IMR-90 (cell line): ENCODE results near the gene IL16. TPM values are rescaled to one million over a fixed set of nuclear protein-coding genes. Genes with fewer than 3 reads are reported as not detected.

ENCODE experiments used
- ATAC-seq: fragments of 200-7000 bp; cut with Tn5 transposase; 2 replicates; pipeline ENCODE4 v1.9.1; 2020; ENCODE audit warnings: low read depth, mild to moderate bottlenecking, moderate library complexity
- BruUV-seq: library from RNA; stranded (reverse); fragments of 400-500 nt; replicated peaks from 2 replicates; lab custom pipeline; 2021; lab: Mats Ljungman, UMichigan
- CTCF ChIA-PET: fragments of 300-600 bp; formaldehyde crosslinking; extraction: SDS; loops from one replicate; lab custom pipeline; 2021; ENCODE audit warnings: antibody characterized with exemption; lab: Yijun Ruan, JAX
- POLR2A ChIA-PET: fragments of 300-600 bp; sonication (Branson Sonifier 250); formaldehyde crosslinking; loops from one replicate; lab custom pipeline; 2022; ENCODE audit warnings: antibody characterized with exemption; ENCODE audit not compliant: unreplicated experiment; lab: Charles Lee
- DNase-seq: peaks from one replicate; pipeline ENCODE4 v3.0.0; 2013
- H2AFZ ChIP-seq: replicated peaks from 2 replicates; pipeline ENCODE3; 2013; ENCODE audit warnings: low read length, mild to moderate bottlenecking; ENCODE audit not compliant: poor library complexity
- H2AK5ac ChIP-seq: 2 replicates; pipeline ENCODE4 v1.6.1; 2013; ENCODE audit warnings: low read depth, low read length, inconsistent platforms
- H2AK9ac ChIP-seq: replicated peaks from 2 replicates; pipeline ENCODE3; 2013; ENCODE audit warnings: mild to moderate bottlenecking, low read depth, low read length, moderate library complexity; ENCODE audit not compliant: poor library complexity
- H2BK120ac ChIP-seq: 2 replicates; pipeline ENCODE4 v1.6.1; 2013; ENCODE audit warnings: low read depth, low read length, inconsistent platforms
- H2BK15ac ChIP-seq: 3 replicates; pipeline ENCODE4 v1.6.1; 2013; ENCODE audit warnings: low read depth, low read length, inconsistent platforms
- H2BK20ac ChIP-seq: 2 replicates; pipeline ENCODE4 v1.6.1; 2013; ENCODE audit warnings: low read depth, mild to moderate bottlenecking, inconsistent platforms, low read length, moderate library complexity
- H2BK5ac ChIP-seq: 2 replicates; pipeline ENCODE4 v1.6.1; 2013; ENCODE audit warnings: mild to moderate bottlenecking, low read depth, low read length, inconsistent platforms; ENCODE audit not compliant: poor library complexity, severe bottlenecking
- H3K14ac ChIP-seq: replicated peaks from 2 replicates; pipeline ENCODE4 v1.6.1; 2013; ENCODE audit warnings: low read depth, low read length, inconsistent platforms
- H3K18ac ChIP-seq: 2 replicates; pipeline ENCODE4 v1.6.1; 2013; ENCODE audit warnings: low read depth, low read length, control low read depth
- H3K23ac ChIP-seq: 2 replicates; pipeline ENCODE4 v1.6.1; 2013; ENCODE audit warnings: low read depth, low read length, inconsistent platforms
- H3K27ac ChIP-seq: 2 replicates; pipeline ENCODE4 v1.5.1; 2013; ENCODE audit warnings: mild to moderate bottlenecking, control low read depth, low read length; ENCODE audit not compliant: insufficient read depth
- H3K27me3 ChIP-seq: 2 replicates; pipeline ENCODE4 v1.6.1; 2013; ENCODE audit warnings: low read length; ENCODE audit not compliant: control insufficient read depth, insufficient read depth
- H3K36me3 ChIP-seq: 2 replicates; pipeline ENCODE4 v1.6.1; 2013; ENCODE audit warnings: low read length, mixed read lengths; ENCODE audit not compliant: control insufficient read depth, insufficient read depth
- H3K4ac ChIP-seq: 2 replicates; pipeline ENCODE4 v1.6.1; 2013; ENCODE audit warnings: low read depth, low read length, inconsistent platforms
- H3K4me1 ChIP-seq: 2 replicates; pipeline ENCODE4 v1.6.1; 2013; ENCODE audit warnings: low read length, mixed read lengths; ENCODE audit not compliant: control insufficient read depth, insufficient read depth
- H3K4me2 ChIP-seq: 2 replicates; pipeline ENCODE4 v1.6.1; 2013; ENCODE audit warnings: low read depth, mild to moderate bottlenecking, control low read depth, low read length, moderate library complexity
- H3K4me3 ChIP-seq: 2 replicates; pipeline ENCODE4 v1.5.1; 2013; ENCODE audit warnings: low read depth, mild to moderate bottlenecking, control low read depth, low read length, moderate library complexity; ENCODE audit not compliant: insufficient read depth
- H3K56ac ChIP-seq: 2 replicates; pipeline ENCODE4 v1.6.1; 2013; ENCODE audit warnings: low read length, inconsistent platforms; ENCODE audit not compliant: insufficient read depth; ENCODE audit errors: extremely low read depth
- H3K79me1 ChIP-seq, 2 experiments: 2 replicates each; pipeline ENCODE4 v1.6.1; 2013; ENCODE audit warnings: low read length in 2 of 2, inconsistent platforms in 1 of 2, low read depth in 1 of 2
- H3K9ac ChIP-seq: 2 replicates; pipeline ENCODE4 v1.6.1; 2013; ENCODE audit warnings: low read depth, low read length, control low read depth
- H3K9me1 ChIP-seq: 2 replicates; pipeline ENCODE4 v1.6.1; 2013; ENCODE audit warnings: low read length, inconsistent platforms; ENCODE audit not compliant: insufficient read depth
- H3K9me3 ChIP-seq: 2 replicates; pipeline ENCODE4 v1.6.1; 2013; ENCODE audit warnings: low read length; ENCODE audit not compliant: control insufficient read depth, insufficient read depth
- H4K20me1 ChIP-seq: 2 replicates; pipeline ENCODE4 v1.6.1; 2013; ENCODE audit warnings: low read length, inconsistent platforms; ENCODE audit not compliant: insufficient read depth
- H4K5ac ChIP-seq: 2 replicates; pipeline ENCODE4 v1.6.1; 2013; ENCODE audit warnings: mild to moderate bottlenecking, low read depth, low read length, control low read depth
- H4K8ac ChIP-seq, 2 experiments: 2 replicates each; pipeline ENCODE4 v1.6.1; 2013; ENCODE audit warnings: low read depth in 2 of 2, low read length in 2 of 2, control low read depth in 1 of 2, inconsistent platforms in 1 of 2
- H4K91ac ChIP-seq: 2 replicates; pipeline ENCODE4 v1.6.1; 2013; ENCODE audit warnings: low read depth, low read length, inconsistent platforms; ENCODE audit not compliant: insufficient read depth
- CEBPB ChIP-seq: IDR thresholded peaks from 2 replicates; pipeline ENCODE4 v1.6.1; 2012; ENCODE audit warnings: low read depth, low read length, improper control_type of control experiment
- FOS ChIP-seq: fragments of 150-350 bp; IDR thresholded peaks from 2 replicates; pipeline ENCODE4 v1.6.1; 2016; ENCODE audit warnings: low read depth, low read length
- RCOR1 ChIP-seq: IDR thresholded peaks from 2 replicates; pipeline ENCODE4 v1.6.1; 2012; ENCODE audit warnings: mild to moderate bottlenecking, low read length, improper control_type of control experiment; ENCODE audit not compliant: insufficient replicate concordance
- WGBS, 2 experiments: methylation state at CpG; one replicate each; pipeline versions ENCODE4 v1.1.5 to v1.1.7; 2013; ENCODE audit warnings: missing lambda C conversion rate in 2 of 2; ENCODE audit not compliant: insufficient read length in 1 of 2; ENCODE audit errors: extremely low coverage in 2 of 2; 5-methylcytosine and 5-hydroxymethylcytosine counted together
- dilution Hi-C: fragments of 300-500 bp; cut with HindIII; formaldehyde crosslinking; loops from one replicate; pipeline ENCODE4 v1.14.3; 2018; ENCODE audit warnings: low sequenced_read_pairs; ENCODE audit not compliant: unreplicated experiment
- in situ Hi-C: fragments of 300-500 bp; cut with MboI; formaldehyde crosslinking; loops from 3 replicates; pipeline ENCODE4 v1.14.3; 2019; ENCODE audit warnings: low sequenced_read_pairs, inconsistent platforms, mixed read lengths
- intact Hi-C: fragments of 100-400 bp; cut with micrococcal nuclease; formaldehyde crosslinking; loops from 2 replicates; pipeline ENCODE4 v1.10.0; 2022
- polyA plus RNA-seq, 3 experiments: library from polyadenylated mRNA; depleted of rRNA; stranded (reverse); fragments of >200 nt; gene quantifications; 2 replicates each; pipeline ENCODE4 v1.2.3, GENCODE V29; 2012; ENCODE audit warnings: low replicate concordance in 1 of 3
- total RNA-seq: library from RNA; depleted of rRNA; stranded (reverse); fragments of >200 nt; gene quantifications from 2 replicates; pipeline ENCODE4 v1.2.3, GENCODE V29; 2012

IL16 gene
- total and polyA plus RNA-seq, 2 of the 4 experiments (the other 2 are of a cell fraction) = 0.18 to 0.27 TPM

DNA sequence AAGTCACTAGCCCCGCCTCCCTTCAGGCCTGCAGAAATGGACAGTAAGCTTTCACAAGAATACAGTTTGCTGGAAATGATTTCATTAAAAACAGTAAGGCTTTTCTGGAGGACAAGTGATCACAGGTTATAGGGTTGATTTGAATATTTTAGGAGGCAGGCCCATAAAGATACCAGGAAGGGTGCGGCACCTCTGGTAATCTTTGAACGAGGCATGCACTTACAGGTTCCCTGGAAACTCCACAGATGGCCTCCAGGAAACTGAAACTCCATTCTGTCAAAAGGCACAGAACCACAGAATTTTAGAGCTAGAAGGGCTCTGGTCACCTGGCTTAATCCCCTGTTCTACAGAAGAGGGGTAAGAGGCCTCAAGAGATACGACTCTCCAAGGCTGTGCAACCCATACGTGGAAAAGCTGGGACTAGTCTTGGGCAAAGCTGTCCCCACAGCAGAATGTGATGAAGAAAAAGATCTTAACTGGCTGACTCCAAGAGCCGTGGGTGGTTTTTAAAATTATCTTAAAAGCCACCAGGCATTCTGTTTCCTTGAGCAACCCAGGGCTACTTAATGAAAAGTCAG, 126.1 kb downstream of the IL16 start:
- POLR2A ChIA-PET = no interaction called here
- Histone ChIP-seq H3K9me1 (peaks cover 15% of the 10 kb centered on the region), H2BK120ac (no peak overlapping the region), H2AK5ac (no peak overlapping the region), H2BK15ac (no peak overlapping the region), H2BK5ac (no peak overlapping the region), H2BK20ac (no peak overlapping the region), H3K9ac (peak overlapping the region; percentile 28; the same call in 1 of the 2 replicates), H3K79me1 (peaks cover 12 to 37% of the 10 kb centered on the region in 2 experiments), H3K27ac (peak overlapping the region; percentile 22; the same call in 1 of the 2 replicates), H3K56ac (no peak overlapping the region), H3K4me1 (peaks cover 22% of the 10 kb centered on the region), H3K4ac (no peak overlapping the region), H3K18ac (peak overlapping the region; percentile 55; the same call in 1 of the 2 replicates), H3K27me3 (no peaks in the 10 kb centered on the region), H3K4me3 (peak overlapping the region; percentile 81), H4K91ac (no peak overlapping the region), H4K5ac (0 out of 2 replicates have a peak overlapping the region, but pooled peaks have one; percentile 42), H4K20me1 (no peaks in the 10 kb centered on the region), H4K8ac (no peak overlapping the region), H3K36me3 (peaks cover 24% of the 10 kb centered on the region), H2AFZ (no peak overlapping the region), H3K4me2 (peak overlapping the region; percentile 94), H2AK9ac (no peak overlapping the region), H3K14ac (0 out of 2 replicates have a peak overlapping the region, but pooled peaks have one; percentile 37), H3K9me3 (no peaks in the 10 kb centered on the region), H3K23ac (no peak overlapping the region)
- no peak for TF ChIP-seq FOS
- no peak for TF ChIP-seq RCOR1
- no peak for TF ChIP-seq CEBPB
- dilution Hi-C loops (no loop called here), intact Hi-C loops (no loop called here), in situ Hi-C loops (no loop called here)
- ATAC-seq = no peak
- 0% methylated on average over 1 of the region's 6 CpGs; no CpG with 5 or more reads in 1 of the 2 experiments for WGBS, 2 experiments
- no peak for DNase-seq
- BruUV-seq = no TSS peak
- CTCF ChIA-PET = no interaction called here
